Bronchial epithelial cell (primary cell): Measurements from ENCODE around the gene ANKRD6. TPM values are rescaled to one million over a fixed set of nuclear protein-coding genes. Genes with fewer than 3 reads are reported as not detected.
A peak's percentile ranks its signal among the peaks of the same experiment; 100 is the strongest.

Source experiments
- DNase-seq: peaks from one replicate; pipeline ENCODE4 v3.0.0-alpha.2; 2010; ENCODE audit warnings: low read depth
- FAIRE-seq: peaks from 2 replicates; lab custom pipeline; 2011; peaks lifted over from hg19 to GRCh38; lab: Jason Lieb, UNC
- H3K27me3 ChIP-seq: 2 replicates; pipeline ENCODE4 v1.5.1; 2011; ENCODE audit warnings: low read length; ENCODE audit not compliant: control insufficient read depth, insufficient read depth
- H3K36me3 ChIP-seq: 2 replicates; pipeline ENCODE4 v1.5.1; 2011; ENCODE audit warnings: low read length; ENCODE audit not compliant: control insufficient read depth, insufficient read depth
- H3K4me3 ChIP-seq: 2 replicates; pipeline ENCODE4 v1.5.1; 2011; ENCODE audit warnings: mild to moderate bottlenecking, low read depth, low read length, control low read depth
- CTCF ChIP-seq: IDR thresholded peaks from 2 replicates; pipeline ENCODE4 v1.5.1; 2011; ENCODE audit warnings: mild to moderate bottlenecking, moderate library complexity, low read length, control low read depth, inconsistent platforms; ENCODE audit not compliant: insufficient read depth, severe bottlenecking
- total RNA-seq: library from RNA; depleted of rRNA; stranded (reverse); fragments of >200 nt; gene quantifications from 2 replicates; pipeline ENCODE4 v1.2.1, GENCODE V29; 2014

ANKRD6 gene
- total RNA-seq, 1 donor from 2014 or later: 6.1 TPM

GRCh38 chr6:89596484-89596883 lies 163.5 kb downstream of the ANKRD6 start:
- Histone ChIP-seq H3K36me3 (no peaks in the 10 kb centered on the region), H3K4me3 (no peak overlapping the region), H3K27me3 (no peaks in the 10 kb centered on the region)
- no peak for FAIRE-seq
- peak; percentile 21 for DNase-seq
- no peak for TF ChIP-seq CTCF

DNA sequence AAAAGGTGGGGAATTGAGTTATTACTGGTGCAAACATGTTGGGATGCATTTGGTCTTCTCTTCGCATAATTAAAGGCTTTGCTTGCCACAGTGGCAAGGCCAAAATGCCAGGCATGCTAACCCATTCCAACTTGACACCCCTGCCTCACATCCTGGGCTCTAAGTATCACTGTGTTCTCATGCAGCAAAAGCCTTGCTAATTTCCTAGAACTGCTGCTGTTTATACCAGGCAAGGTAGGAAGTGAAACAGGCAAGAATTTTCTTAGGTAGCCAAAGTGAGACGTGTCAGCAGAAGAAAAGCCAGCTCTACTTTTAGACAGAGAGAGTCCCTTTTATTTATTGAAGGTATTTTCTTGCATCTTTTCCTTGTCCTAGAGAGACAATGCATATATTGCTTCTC lies 164.4 kb downstream of the ANKRD6 start:
- no peak for FAIRE-seq
- no peaks in the 10 kb centered on the region for H3K36me3 ChIP-seq
- no peak for TF ChIP-seq CTCF

GRCh38 chr6:89597988-89598387 lies 165.0 kb downstream of the ANKRD6 start:
- DNase-seq (peak; percentile 87), FAIRE-seq (no peak)
- Histone ChIP-seq H3K4me3 (no peak overlapping the region), H3K27me3 (no peaks in the 10 kb centered on the region), H3K36me3 (no peaks in the 10 kb centered on the region)
- peak; percentile 24 for TF ChIP-seq CTCF

More for the DNA sequence above, 164.4 kb downstream of the ANKRD6 start:
- DNase-seq: no peak
- Histone ChIP-seq H3K4me3 (no peak overlapping the region), H3K27me3 (no peaks in the 10 kb centered on the region)

DNA sequence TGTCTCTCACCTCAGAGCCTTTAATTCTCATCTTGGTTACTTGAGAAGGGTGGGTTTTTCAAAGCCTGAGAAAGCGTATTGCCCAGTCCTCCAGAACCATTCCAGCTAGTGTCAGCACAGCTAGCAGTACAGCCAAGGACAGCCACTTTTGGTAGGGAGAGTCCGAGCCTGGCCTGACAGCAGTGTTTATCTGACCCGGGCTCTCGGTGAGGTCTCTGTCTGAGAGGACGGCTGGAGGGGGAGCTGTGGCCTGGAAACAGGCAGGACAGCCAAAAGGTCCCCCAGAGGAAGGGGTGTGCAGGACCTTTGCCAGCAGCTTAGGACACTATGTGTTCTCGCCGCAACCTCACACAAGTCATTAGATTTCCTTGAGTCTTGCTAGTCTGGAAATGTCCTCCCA lies 166.8 kb downstream of the ANKRD6 start:
- no peak for TF ChIP-seq CTCF
- FAIRE-seq: no peak
- Histone ChIP-seq H3K36me3 (no peaks in the 10 kb centered on the region), H3K4me3 (no peak overlapping the region), H3K27me3 (no peaks in the 10 kb centered on the region)
- DNase-seq: no peak

DNA sequence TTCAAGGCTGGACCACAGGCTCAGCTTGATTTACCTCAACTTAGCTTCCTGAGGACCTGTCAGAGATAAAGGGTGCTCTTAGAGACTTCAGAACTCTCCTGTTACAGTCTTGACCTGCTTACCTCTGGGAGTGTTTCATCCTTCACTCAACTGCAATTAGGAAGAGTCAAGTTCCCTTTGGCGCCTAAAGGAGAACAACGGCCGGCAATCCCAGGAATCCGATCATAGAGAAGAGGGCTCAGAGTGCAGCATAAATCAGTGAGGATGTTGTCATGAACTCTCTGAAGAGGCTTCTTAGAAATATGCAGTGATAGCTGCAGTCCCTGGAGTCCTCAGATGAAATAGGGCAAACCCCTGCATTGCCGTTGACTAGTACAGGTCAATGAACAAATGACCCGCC lies 169.2 kb downstream of the ANKRD6 start:
- DNase-seq (no peak), FAIRE-seq (no peak)
- Histone ChIP-seq H3K36me3 (no peaks in the 10 kb centered on the region), H3K27me3 (no peaks in the 10 kb centered on the region), H3K4me3 (no peak overlapping the region)
- TF ChIP-seq CTCF: no peak

- TF ChIP-seq CTCF: no peak
- H3K4me3 ChIP-seq: no peak overlapping the region
- FAIRE-seq (no peak), DNase-seq (no peak)
- no peaks in the 10 kb centered on the region for H3K27me3 ChIP-seq
- no peaks in the 10 kb centered on the region for H3K36me3 ChIP-seq
Measured at GRCh38 chr6:89604653-89605052, 171.7 kb downstream of the ANKRD6 start.
